Right ventricle myocardium superior (tissue), 1 donor: ENCODE data around the gene TBXAS1. TPM values are rescaled to one million over a fixed set of nuclear protein-coding genes. Genes with fewer than 3 reads are reported as not detected.
"Not testable (repeated sequence)": the region's sequence is repeated elsewhere in the genome, so short reads cannot be mapped to it uniquely, and the experiment has no call there.

Experiments used
- ATAC-seq: fragments of 200-7000 bp; cut with Tn5 transposase; one replicate; pipeline ENCODE4 v1.9.1; 2020; ENCODE audit warnings: mild to moderate bottlenecking; ENCODE audit not compliant: poor library complexity
- DNase-seq: peaks from one replicate; pipeline ENCODE4 v3.0.0-alpha.2; 2020
- intact Hi-C: fragments of 100-400 bp; cut with DNase I; formaldehyde crosslinking; loops from one replicate; pipeline ENCODE4 v1.11.2; 2022
- total RNA-seq: library from RNA; stranded (reverse); fragmentation: NEBNext Ultra II Directional; extraction: Animal tissue kit (Norgen Biotek cat#: 25700); gene quantifications from one replicate; pipeline ENCODE4 v1.2.1, GENCODE V29; 2021
- donor health status: DM: no; HTN: yes; CAD: no; lungs with severe emphysema.

The TBXAS1 gene
- total RNA-seq, 1 donor from 2014 or later, result 4.2 TPM

GRCh38 chr7:139822855-139823254 is 6.2 kb upstream of the TBXAS1 start:
- ATAC-seq (no peak), DNase-seq (no peak)
- intact Hi-C loops, result no loop called here

- intact Hi-C loops, result no loop called here
- no peak for ATAC-seq
- DNase-seq, result no peak
Observed at GRCh38 chr7:139823959-139824521, 5.0 kb upstream of the TBXAS1 start.

GRCh38 chr7:139825666-139826290 is 3.3 kb upstream of the TBXAS1 start:
- DNase-seq, result no peak
- intact Hi-C loops, result no loop called here
- ATAC-seq, result no peak

GRCh38 chr7:139827042-139827441 is 2.0 kb upstream of the TBXAS1 start:
- DNase-seq (no peak), ATAC-seq (no peak)
- intact Hi-C loops, result no loop called here

- ATAC-seq, result no peak
- no peak for DNase-seq
- intact Hi-C loops, result no loop called here
Observed at GRCh38 chr7:139828446-139828845, 618 bp upstream of the TBXAS1 start.

GRCh38 chr7:139829775-139830117 is 682 bp downstream of the TBXAS1 start:
- DNase-seq, result no peak
- intact Hi-C loops, result no loop called here

GRCh38 chr7:139830292-139830691 is 1.2 kb downstream of the TBXAS1 start:
- intact Hi-C loops, result no loop called here
- no peak for DNase-seq
- no peak for ATAC-seq

More at GRCh38 chr7:139829775-139830117, 682 bp downstream of the TBXAS1 start:
- no peak for ATAC-seq

GRCh38 chr7:139830782-139831501 is 1.9 kb downstream of the TBXAS1 start:
- ATAC-seq (peak; percentile 34), DNase-seq (no peak)
- intact Hi-C loops, result no loop called here

GRCh38 chr7:139835848-139836247 is 6.8 kb downstream of the TBXAS1 start:
- intact Hi-C loops, ATAC-seq, DNase-seq: not testable (repeated sequence)

- intact Hi-C loops, ATAC-seq, DNase-seq: not testable (repeated sequence)
Observed at GRCh38 chr7:139837291-139837690, 8.2 kb downstream of the TBXAS1 start.

- DNase-seq (no peak), ATAC-seq (no peak)
- intact Hi-C loops, result no loop called here
Observed at GRCh38 chr7:139838276-139838675, 9.2 kb downstream of the TBXAS1 start.

GRCh38 chr7:139838876-139839275 is 9.8 kb downstream of the TBXAS1 start:
- intact Hi-C loops, result no loop called here
- ATAC-seq, result no peak
- no peak for DNase-seq

- intact Hi-C loops, result no loop called here
- ATAC-seq (no peak), DNase-seq (no peak)
Observed at GRCh38 chr7:139840776-139841175, 11.7 kb downstream of the TBXAS1 start.

GRCh38 chr7:139842401-139843210 is 13.5 kb downstream of the TBXAS1 start:
- ATAC-seq (no peak), DNase-seq (no peak)
- intact Hi-C loops, result no loop called here

GRCh38 chr7:139843211-139843537 is 14.1 kb downstream of the TBXAS1 start:
- ATAC-seq, DNase-seq, intact Hi-C loops: not testable (repeated sequence)

GRCh38 chr7:139844779-139845442 is 15.8 kb downstream of the TBXAS1 start:
- ATAC-seq (no peak), DNase-seq (no peak)
- intact Hi-C loops, result no loop called here

GRCh38 chr7:139845443-139845805 is 16.4 kb downstream of the TBXAS1 start:
- intact Hi-C loops, result no loop called here
- DNase-seq, result no peak
- ATAC-seq, result no peak

GRCh38 chr7:139846297-139846696 is 17.2 kb downstream of the TBXAS1 start:
- intact Hi-C loops, result no loop called here
- DNase-seq, result no peak
- no peak for ATAC-seq

GRCh38 chr7:139848274-139848673 is 19.2 kb downstream of the TBXAS1 start:
- no peak for DNase-seq
- ATAC-seq, result no peak
- intact Hi-C loops, result no loop called here
